ENCODE results near the gene ZNF416. TPM values are rescaled to one million over a fixed set of nuclear protein-coding genes. Genes with fewer than 3 reads are reported as not detected.

Gene ZNF416
- total and polyA plus RNA-seq, 4 donors, result 0.97 to 2.9 (median 1.2) TPM

GRCh38 chr19:57537953-57538547 is 40.7 kb downstream of the ZNF416 start:
- 99% methylated on average over 7 of the region's 7 CpGs for WGBS
- Histone ChIP-seq H3K36me3 (ENCODE audit: control insufficient read depth in 4 of 4, insufficient read depth in 3 of 4, low read depth in 1 of 4, low read length in 3 of 4) (peaks cover 11 to 69% (median 65%) of the 10 kb centered on the region in 4 donors), H3K4me1 (ENCODE audit: control insufficient read depth in 4 of 4, insufficient read depth in 4 of 4, low read length in 3 of 4) (no peaks in the 10 kb centered on the region), H3K27me3 (ENCODE audit: control insufficient read depth in 4 of 4, insufficient read depth in 4 of 4, low read length in 3 of 4) (no peaks in the 10 kb centered on the region), H3K27ac (ENCODE audit: low read depth in 1 of 2, low read length in 2 of 2) (no peak overlapping the region), H3K9ac (ENCODE audit: low read depth in 1 of 2, low read length in 2 of 2) (no peak overlapping the region), H3K9me3 (ENCODE audit: control insufficient read depth in 4 of 4, low read length in 3 of 4) (peaks cover 60 to 97% (median 82%) of the 10 kb centered on the region in 4 donors), H3K4me3 (ENCODE audit: low read depth in 1 of 3, low read length in 3 of 3) (peak overlapping the region in 2 of 3 donors; percentile 51 to 78)
- TF ChIP-seq FOXA1 (IDR thresholded peaks at IDR 0.05) (no peak), HNF4G (IDR thresholded peaks at IDR 0.05) (no peak), GABPA (IDR thresholded peaks at IDR 0.05 in 1 of 2, conservative IDR thresholded peaks at IDR 0.05 in 1 of 2) (no peak), ZBTB33 (IDR thresholded peaks at IDR 0.05) (no peak), TAF1 (conservative IDR thresholded peaks at IDR 0.05) (no peak), RAD21 (IDR thresholded peaks at IDR 0.05) (no peak), HNF4A (conservative IDR thresholded peaks at IDR 0.05) (no peak), YY1 (IDR thresholded peaks at IDR 0.05) (no peak), RXRA (IDR thresholded peaks at IDR 0.05) (no peak), NR2F2 (IDR thresholded peaks at IDR 0.05) (no peak), ATF3 (IDR thresholded peaks at IDR 0.05) (no peak)
- TF ChIP-seq, protein P1, sequence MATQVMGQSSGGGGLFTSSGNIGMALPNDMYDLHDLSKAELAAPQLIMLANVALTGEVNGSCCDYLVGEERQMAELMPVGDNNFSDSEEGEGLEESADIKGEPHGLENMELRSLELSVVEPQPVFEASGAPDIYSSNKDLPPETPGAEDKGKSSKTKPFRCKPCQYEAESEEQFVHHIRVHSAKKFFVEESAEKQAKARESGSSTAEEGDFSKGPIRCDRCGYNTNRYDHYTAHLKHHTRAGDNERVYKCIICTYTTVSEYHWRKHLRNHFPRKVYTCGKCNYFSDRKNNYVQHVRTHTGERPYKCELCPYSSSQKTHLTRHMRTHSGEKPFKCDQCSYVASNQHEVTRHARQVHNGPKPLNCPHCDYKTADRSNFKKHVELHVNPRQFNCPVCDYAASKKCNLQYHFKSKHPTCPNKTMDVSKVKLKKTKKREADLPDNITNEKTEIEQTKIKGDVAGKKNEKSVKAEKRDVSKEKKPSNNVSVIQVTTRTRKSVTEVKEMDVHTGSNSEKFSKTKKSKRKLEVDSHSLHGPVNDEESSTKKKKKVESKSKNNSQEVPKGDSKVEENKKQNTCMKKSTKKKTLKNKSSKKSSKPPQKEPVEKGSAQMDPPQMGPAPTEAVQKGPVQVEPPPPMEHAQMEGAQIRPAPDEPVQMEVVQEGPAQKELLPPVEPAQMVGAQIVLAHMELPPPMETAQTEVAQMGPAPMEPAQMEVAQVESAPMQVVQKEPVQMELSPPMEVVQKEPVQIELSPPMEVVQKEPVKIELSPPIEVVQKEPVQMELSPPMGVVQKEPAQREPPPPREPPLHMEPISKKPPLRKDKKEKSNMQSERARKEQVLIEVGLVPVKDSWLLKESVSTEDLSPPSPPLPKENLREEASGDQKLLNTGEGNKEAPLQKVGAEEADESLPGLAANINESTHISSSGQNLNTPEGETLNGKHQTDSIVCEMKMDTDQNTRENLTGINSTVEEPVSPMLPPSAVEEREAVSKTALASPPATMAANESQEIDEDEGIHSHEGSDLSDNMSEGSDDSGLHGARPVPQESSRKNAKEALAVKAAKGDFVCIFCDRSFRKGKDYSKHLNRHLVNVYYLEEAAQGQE (IDR thresholded peaks at IDR 0.05), result no peak
- TF ChIP-seq, protein P2, sequence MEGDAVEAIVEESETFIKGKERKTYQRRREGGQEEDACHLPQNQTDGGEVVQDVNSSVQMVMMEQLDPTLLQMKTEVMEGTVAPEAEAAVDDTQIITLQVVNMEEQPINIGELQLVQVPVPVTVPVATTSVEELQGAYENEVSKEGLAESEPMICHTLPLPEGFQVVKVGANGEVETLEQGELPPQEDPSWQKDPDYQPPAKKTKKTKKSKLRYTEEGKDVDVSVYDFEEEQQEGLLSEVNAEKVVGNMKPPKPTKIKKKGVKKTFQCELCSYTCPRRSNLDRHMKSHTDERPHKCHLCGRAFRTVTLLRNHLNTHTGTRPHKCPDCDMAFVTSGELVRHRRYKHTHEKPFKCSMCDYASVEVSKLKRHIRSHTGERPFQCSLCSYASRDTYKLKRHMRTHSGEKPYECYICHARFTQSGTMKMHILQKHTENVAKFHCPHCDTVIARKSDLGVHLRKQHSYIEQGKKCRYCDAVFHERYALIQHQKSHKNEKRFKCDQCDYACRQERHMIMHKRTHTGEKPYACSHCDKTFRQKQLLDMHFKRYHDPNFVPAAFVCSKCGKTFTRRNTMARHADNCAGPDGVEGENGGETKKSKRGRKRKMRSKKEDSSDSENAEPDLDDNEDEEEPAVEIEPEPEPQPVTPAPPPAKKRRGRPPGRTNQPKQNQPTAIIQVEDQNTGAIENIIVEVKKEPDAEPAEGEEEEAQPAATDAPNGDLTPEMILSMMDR (IDR thresholded peaks at IDR 0.05; ENCODE audit: low read depth, low read length, missing input control), result no peak
- TF ChIP-seq, protein P3, sequence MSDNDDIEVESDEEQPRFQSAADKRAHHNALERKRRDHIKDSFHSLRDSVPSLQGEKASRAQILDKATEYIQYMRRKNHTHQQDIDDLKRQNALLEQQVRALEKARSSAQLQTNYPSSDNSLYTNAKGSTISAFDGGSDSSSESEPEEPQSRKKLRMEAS (IDR thresholded peaks at IDR 0.05), result no peak
- DNase-seq (ENCODE audit: low spot score), result no peak
